IMR-90 (cell line): ENCODE data around the gene DPY19L1. TPM values are rescaled to one million over a fixed set of nuclear protein-coding genes. Genes with fewer than 3 reads are reported as not detected.

Source experiments
- ATAC-seq: fragments of 200-7000 bp; cut with Tn5 transposase; 2 replicates; pipeline ENCODE4 v1.9.1; 2020; ENCODE audit warnings: low read depth, mild to moderate bottlenecking, moderate library complexity
- BruUV-seq: library from RNA; stranded (reverse); fragments of 400-500 nt; replicated peaks from 2 replicates; lab custom pipeline; 2021; lab: Mats Ljungman, UMichigan
- CTCF ChIA-PET: fragments of 300-600 bp; formaldehyde crosslinking; extraction: SDS; loops from one replicate; lab custom pipeline; 2021; ENCODE audit warnings: antibody characterized with exemption; lab: Yijun Ruan, JAX
- POLR2A ChIA-PET: fragments of 300-600 bp; sonication (Branson Sonifier 250); formaldehyde crosslinking; loops from one replicate; lab custom pipeline; 2022; ENCODE audit warnings: antibody characterized with exemption; ENCODE audit not compliant: unreplicated experiment; lab: Charles Lee
- DNase-seq: peaks from one replicate; pipeline ENCODE4 v3.0.0; 2013
- H2AFZ ChIP-seq: replicated peaks from 2 replicates; pipeline ENCODE3; 2013; ENCODE audit warnings: low read length, mild to moderate bottlenecking; ENCODE audit not compliant: poor library complexity
- H2AK5ac ChIP-seq: 2 replicates; pipeline ENCODE4 v1.6.1; 2013; ENCODE audit warnings: low read depth, low read length, inconsistent platforms
- H2AK9ac ChIP-seq: replicated peaks from 2 replicates; pipeline ENCODE3; 2013; ENCODE audit warnings: mild to moderate bottlenecking, low read depth, low read length, moderate library complexity; ENCODE audit not compliant: poor library complexity
- H2BK120ac ChIP-seq: 2 replicates; pipeline ENCODE4 v1.6.1; 2013; ENCODE audit warnings: low read depth, low read length, inconsistent platforms
- H2BK15ac ChIP-seq: 3 replicates; pipeline ENCODE4 v1.6.1; 2013; ENCODE audit warnings: low read depth, low read length, inconsistent platforms
- H2BK20ac ChIP-seq: 2 replicates; pipeline ENCODE4 v1.6.1; 2013; ENCODE audit warnings: low read depth, mild to moderate bottlenecking, inconsistent platforms, low read length, moderate library complexity
- H2BK5ac ChIP-seq: 2 replicates; pipeline ENCODE4 v1.6.1; 2013; ENCODE audit warnings: mild to moderate bottlenecking, low read depth, low read length, inconsistent platforms; ENCODE audit not compliant: poor library complexity, severe bottlenecking
- H3K14ac ChIP-seq: replicated peaks from 2 replicates; pipeline ENCODE4 v1.6.1; 2013; ENCODE audit warnings: low read depth, low read length, inconsistent platforms
- H3K18ac ChIP-seq: 2 replicates; pipeline ENCODE4 v1.6.1; 2013; ENCODE audit warnings: low read depth, low read length, control low read depth
- H3K23ac ChIP-seq: 2 replicates; pipeline ENCODE4 v1.6.1; 2013; ENCODE audit warnings: low read depth, low read length, inconsistent platforms
- H3K27ac ChIP-seq: 2 replicates; pipeline ENCODE4 v1.5.1; 2013; ENCODE audit warnings: mild to moderate bottlenecking, control low read depth, low read length; ENCODE audit not compliant: insufficient read depth
- H3K27me3 ChIP-seq: 2 replicates; pipeline ENCODE4 v1.6.1; 2013; ENCODE audit warnings: low read length; ENCODE audit not compliant: control insufficient read depth, insufficient read depth
- H3K36me3 ChIP-seq: 2 replicates; pipeline ENCODE4 v1.6.1; 2013; ENCODE audit warnings: low read length, mixed read lengths; ENCODE audit not compliant: control insufficient read depth, insufficient read depth
- H3K4ac ChIP-seq: 2 replicates; pipeline ENCODE4 v1.6.1; 2013; ENCODE audit warnings: low read depth, low read length, inconsistent platforms
- H3K4me1 ChIP-seq: 2 replicates; pipeline ENCODE4 v1.6.1; 2013; ENCODE audit warnings: low read length, mixed read lengths; ENCODE audit not compliant: control insufficient read depth, insufficient read depth
- H3K4me2 ChIP-seq: 2 replicates; pipeline ENCODE4 v1.6.1; 2013; ENCODE audit warnings: low read depth, mild to moderate bottlenecking, control low read depth, low read length, moderate library complexity
- H3K4me3 ChIP-seq: 2 replicates; pipeline ENCODE4 v1.5.1; 2013; ENCODE audit warnings: low read depth, mild to moderate bottlenecking, control low read depth, low read length, moderate library complexity; ENCODE audit not compliant: insufficient read depth
- H3K56ac ChIP-seq: 2 replicates; pipeline ENCODE4 v1.6.1; 2013; ENCODE audit warnings: low read length, inconsistent platforms; ENCODE audit not compliant: insufficient read depth; ENCODE audit errors: extremely low read depth
- H3K79me1 ChIP-seq, 2 experiments: 2 replicates each; pipeline ENCODE4 v1.6.1; 2013; ENCODE audit warnings: low read length in 2 of 2, inconsistent platforms in 1 of 2, low read depth in 1 of 2
- H3K9ac ChIP-seq: 2 replicates; pipeline ENCODE4 v1.6.1; 2013; ENCODE audit warnings: low read depth, low read length, control low read depth
- H3K9me1 ChIP-seq: 2 replicates; pipeline ENCODE4 v1.6.1; 2013; ENCODE audit warnings: low read length, inconsistent platforms; ENCODE audit not compliant: insufficient read depth
- H3K9me3 ChIP-seq: 2 replicates; pipeline ENCODE4 v1.6.1; 2013; ENCODE audit warnings: low read length; ENCODE audit not compliant: control insufficient read depth, insufficient read depth
- H4K20me1 ChIP-seq: 2 replicates; pipeline ENCODE4 v1.6.1; 2013; ENCODE audit warnings: low read length, inconsistent platforms; ENCODE audit not compliant: insufficient read depth
- H4K5ac ChIP-seq: 2 replicates; pipeline ENCODE4 v1.6.1; 2013; ENCODE audit warnings: mild to moderate bottlenecking, low read depth, low read length, control low read depth
- H4K8ac ChIP-seq, 2 experiments: 2 replicates each; pipeline ENCODE4 v1.6.1; 2013; ENCODE audit warnings: low read depth in 2 of 2, low read length in 2 of 2, control low read depth in 1 of 2, inconsistent platforms in 1 of 2
- H4K91ac ChIP-seq: 2 replicates; pipeline ENCODE4 v1.6.1; 2013; ENCODE audit warnings: low read depth, low read length, inconsistent platforms; ENCODE audit not compliant: insufficient read depth
- BHLHE40 ChIP-seq: fragments of 150-350 bp; IDR thresholded peaks from 2 replicates; pipeline ENCODE4 v1.6.1; 2016; ENCODE audit warnings: mild to moderate bottlenecking, low read depth, low read length
- CEBPB ChIP-seq: IDR thresholded peaks from 2 replicates; pipeline ENCODE4 v1.6.1; 2012; ENCODE audit warnings: low read depth, low read length, improper control_type of control experiment
- CHD1 ChIP-seq: IDR thresholded peaks from 2 replicates; pipeline ENCODE4 v1.6.1; 2012; ENCODE audit warnings: low read depth, low read length, improper control_type of control experiment
- FOS ChIP-seq: fragments of 150-350 bp; IDR thresholded peaks from 2 replicates; pipeline ENCODE4 v1.6.1; 2016; ENCODE audit warnings: low read depth, low read length
- MAFK ChIP-seq: IDR thresholded peaks from 2 replicates; pipeline ENCODE4 v1.6.1; 2012; ENCODE audit warnings: low read depth, low read length, improper control_type of control experiment
- MAZ ChIP-seq: IDR thresholded peaks from 2 replicates; pipeline ENCODE4 v1.6.1; 2012; ENCODE audit warnings: low read depth, mild to moderate bottlenecking, low read length, improper control_type of control experiment, moderate library complexity, borderline replicate concordance
- MXI1 ChIP-seq: IDR thresholded peaks from 2 replicates; pipeline ENCODE4 v1.6.1; 2012; ENCODE audit warnings: low read depth, mild to moderate bottlenecking, low read length, moderate library complexity, borderline replicate concordance
- NFE2L2 ChIP-seq: fragments of 150-350 bp; IDR thresholded peaks from 2 replicates; pipeline ENCODE4 v1.6.1; 2016; ENCODE audit warnings: low read depth, mild to moderate bottlenecking, low read length
- POLR2A ChIP-seq: IDR thresholded peaks from 2 replicates; pipeline ENCODE4 v1.6.1; 2012; ENCODE audit warnings: mild to moderate bottlenecking, low read depth, low read length
- RAD21 ChIP-seq: IDR thresholded peaks from 2 replicates; pipeline ENCODE4 v1.6.1; 2012; ENCODE audit warnings: low read length, improper control_type of control experiment
- RCOR1 ChIP-seq: IDR thresholded peaks from 2 replicates; pipeline ENCODE4 v1.6.1; 2012; ENCODE audit warnings: mild to moderate bottlenecking, low read length, improper control_type of control experiment; ENCODE audit not compliant: insufficient replicate concordance
- RFX5 ChIP-seq: IDR thresholded peaks from 2 replicates; pipeline ENCODE4 v1.8.0; 2012; ENCODE audit warnings: low read depth, mild to moderate bottlenecking, low read length, moderate library complexity
- SMC3 ChIP-seq: fragments of 150-350 bp; IDR thresholded peaks from 2 replicates; pipeline ENCODE4 v1.6.1; 2016; ENCODE audit warnings: low read depth, mild to moderate bottlenecking, antibody characterized with exemption, low read length, moderate library complexity
- WGBS, 2 experiments: methylation state at CpG; one replicate each; pipeline versions ENCODE4 v1.1.5 to v1.1.7; 2013; ENCODE audit warnings: missing lambda C conversion rate in 2 of 2; ENCODE audit not compliant: insufficient read length in 1 of 2; ENCODE audit errors: extremely low coverage in 2 of 2; 5-methylcytosine and 5-hydroxymethylcytosine counted together
- dilution Hi-C: fragments of 300-500 bp; cut with HindIII; formaldehyde crosslinking; loops from one replicate; pipeline ENCODE4 v1.14.3; 2018; ENCODE audit warnings: low sequenced_read_pairs; ENCODE audit not compliant: unreplicated experiment
- in situ Hi-C: fragments of 300-500 bp; cut with MboI; formaldehyde crosslinking; loops from 3 replicates; pipeline ENCODE4 v1.14.3; 2019; ENCODE audit warnings: low sequenced_read_pairs, inconsistent platforms, mixed read lengths
- intact Hi-C: fragments of 100-400 bp; cut with micrococcal nuclease; formaldehyde crosslinking; loops from 2 replicates; pipeline ENCODE4 v1.10.0; 2022
- polyA plus RNA-seq, 3 experiments: library from polyadenylated mRNA; depleted of rRNA; stranded (reverse); fragments of >200 nt; gene quantifications; 2 replicates each; pipeline ENCODE4 v1.2.3, GENCODE V29; 2012; ENCODE audit warnings: low replicate concordance in 1 of 3
- total RNA-seq: library from RNA; depleted of rRNA; stranded (reverse); fragments of >200 nt; gene quantifications from 2 replicates; pipeline ENCODE4 v1.2.3, GENCODE V29; 2012
- TF ChIP-seq, protein P1 (sequence below): fragments of 150-350 bp; IDR thresholded peaks from 2 replicates; pipeline ENCODE4 v1.6.1; 2017; ENCODE audit warnings: mild to moderate bottlenecking, antibody characterized with exemption, low read length, low read depth
- TF ChIP-seq, protein P2 (sequence below): fragments of 150-350 bp; IDR thresholded peaks from 2 replicates; pipeline ENCODE4 v1.6.1; 2016; ENCODE audit warnings: low read depth, mild to moderate bottlenecking, low read length, moderate library complexity, borderline replicate concordance
- TF ChIP-seq, protein P3 (sequence below): conservative IDR thresholded peaks from 2 replicates; pipeline ENCODE4 v1.5.1; 2012; ENCODE audit warnings: mild to moderate bottlenecking, low read depth, low read length, improper control_type of control experiment

The DPY19L1 gene
- total and polyA plus RNA-seq, 2 of the 4 experiments (the other 2 are of a cell fraction) = 12.1 to 12.2 TPM

DNA sequence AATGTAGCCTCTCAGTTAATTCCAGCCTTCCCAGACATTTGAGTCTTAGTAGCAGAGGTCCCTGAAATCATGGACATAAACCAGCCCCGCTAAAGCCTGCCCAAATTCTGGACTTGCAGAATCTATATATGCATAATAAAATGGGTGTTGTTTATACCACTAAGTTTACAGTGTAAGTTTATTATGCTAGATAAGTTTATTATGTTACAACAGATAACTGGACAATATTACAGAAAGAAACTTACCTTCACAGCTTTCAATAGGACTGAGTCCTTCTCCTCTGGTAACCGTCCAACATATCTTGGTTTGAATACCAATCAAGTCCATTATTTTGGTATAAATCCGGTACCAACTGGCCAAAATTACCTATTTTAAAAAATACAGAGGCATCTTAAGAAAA lies 26.2 kb downstream of the DPY19L1 start:
- no peaks in the 10 kb centered on the region for H3K27me3 ChIP-seq
- no peak overlapping the region for H3K27ac ChIP-seq
- no peak overlapping the region for H2AK5ac ChIP-seq
- H4K91ac ChIP-seq = no peak overlapping the region
- no peak overlapping the region for H3K18ac ChIP-seq
- no peaks in the 10 kb centered on the region for H3K79me1 ChIP-seq
- no peak overlapping the region for H2BK20ac ChIP-seq
- no peak overlapping the region for H4K5ac ChIP-seq
- no peaks in the 10 kb centered on the region for H4K20me1 ChIP-seq
- no peak for DNase-seq
- no peak overlapping the region for H3K23ac ChIP-seq
- no CpG with 5 or more reads among the region's 3 CpGs for WGBS, 2 experiments
- no peak overlapping the region for H3K4me2 ChIP-seq
- H3K4ac ChIP-seq = no peak overlapping the region
- no peak overlapping the region for H3K9ac ChIP-seq
- no peak overlapping the region for H2AFZ ChIP-seq
- no peak overlapping the region for H4K8ac ChIP-seq
- dilution Hi-C loops (no loop called here), in situ Hi-C loops (no loop called here), intact Hi-C loops (no loop called here)
- H3K14ac ChIP-seq = no peak overlapping the region
- H3K36me3 ChIP-seq = peaks cover 6% of the 10 kb centered on the region
- H3K9me3 ChIP-seq = no peaks in the 10 kb centered on the region
- no peak overlapping the region for H2BK5ac ChIP-seq
- ChIA-PET POLR2A (no interaction called here), CTCF (no interaction called here)
- no peak for ATAC-seq
- no peak overlapping the region for H3K4me3 ChIP-seq
- no peak for TF ChIP-seq RAD21
- no peak for TF ChIP-seq MAFK
- TF ChIP-seq MAZ = no peak
- TF ChIP-seq SMC3 = no peak
- TF ChIP-seq POLR2A = no peak
- TF ChIP-seq, protein P1, sequence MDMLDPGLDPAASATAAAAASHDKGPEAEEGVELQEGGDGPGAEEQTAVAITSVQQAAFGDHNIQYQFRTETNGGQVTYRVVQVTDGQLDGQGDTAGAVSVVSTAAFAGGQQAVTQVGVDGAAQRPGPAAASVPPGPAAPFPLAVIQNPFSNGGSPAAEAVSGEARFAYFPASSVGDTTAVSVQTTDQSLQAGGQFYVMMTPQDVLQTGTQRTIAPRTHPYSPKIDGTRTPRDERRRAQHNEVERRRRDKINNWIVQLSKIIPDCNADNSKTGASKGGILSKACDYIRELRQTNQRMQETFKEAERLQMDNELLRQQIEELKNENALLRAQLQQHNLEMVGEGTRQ = no peak
- TF ChIP-seq, protein P2, sequence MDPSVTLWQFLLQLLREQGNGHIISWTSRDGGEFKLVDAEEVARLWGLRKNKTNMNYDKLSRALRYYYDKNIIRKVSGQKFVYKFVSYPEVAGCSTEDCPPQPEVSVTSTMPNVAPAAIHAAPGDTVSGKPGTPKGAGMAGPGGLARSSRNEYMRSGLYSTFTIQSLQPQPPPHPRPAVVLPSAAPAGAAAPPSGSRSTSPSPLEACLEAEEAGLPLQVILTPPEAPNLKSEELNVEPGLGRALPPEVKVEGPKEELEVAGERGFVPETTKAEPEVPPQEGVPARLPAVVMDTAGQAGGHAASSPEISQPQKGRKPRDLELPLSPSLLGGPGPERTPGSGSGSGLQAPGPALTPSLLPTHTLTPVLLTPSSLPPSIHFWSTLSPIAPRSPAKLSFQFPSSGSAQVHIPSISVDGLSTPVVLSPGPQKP = no peak
- TF ChIP-seq CHD1 = no peak
- no peak for TF ChIP-seq RFX5
- TF ChIP-seq MXI1 = no peak
- TF ChIP-seq NFE2L2 = no peak
- no peak for TF ChIP-seq BHLHE40
- TF ChIP-seq RCOR1 = no peak
- TF ChIP-seq FOS = no peak
- TF ChIP-seq, protein P3, sequence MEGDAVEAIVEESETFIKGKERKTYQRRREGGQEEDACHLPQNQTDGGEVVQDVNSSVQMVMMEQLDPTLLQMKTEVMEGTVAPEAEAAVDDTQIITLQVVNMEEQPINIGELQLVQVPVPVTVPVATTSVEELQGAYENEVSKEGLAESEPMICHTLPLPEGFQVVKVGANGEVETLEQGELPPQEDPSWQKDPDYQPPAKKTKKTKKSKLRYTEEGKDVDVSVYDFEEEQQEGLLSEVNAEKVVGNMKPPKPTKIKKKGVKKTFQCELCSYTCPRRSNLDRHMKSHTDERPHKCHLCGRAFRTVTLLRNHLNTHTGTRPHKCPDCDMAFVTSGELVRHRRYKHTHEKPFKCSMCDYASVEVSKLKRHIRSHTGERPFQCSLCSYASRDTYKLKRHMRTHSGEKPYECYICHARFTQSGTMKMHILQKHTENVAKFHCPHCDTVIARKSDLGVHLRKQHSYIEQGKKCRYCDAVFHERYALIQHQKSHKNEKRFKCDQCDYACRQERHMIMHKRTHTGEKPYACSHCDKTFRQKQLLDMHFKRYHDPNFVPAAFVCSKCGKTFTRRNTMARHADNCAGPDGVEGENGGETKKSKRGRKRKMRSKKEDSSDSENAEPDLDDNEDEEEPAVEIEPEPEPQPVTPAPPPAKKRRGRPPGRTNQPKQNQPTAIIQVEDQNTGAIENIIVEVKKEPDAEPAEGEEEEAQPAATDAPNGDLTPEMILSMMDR = no peak
- TF ChIP-seq CEBPB = no peak
- peaks cover 3% of the 10 kb centered on the region; the same call in 1 of the 2 replicates for H3K9me1 ChIP-seq
- no peaks in the 10 kb centered on the region for H3K4me1 ChIP-seq
- H2BK120ac ChIP-seq = no peak overlapping the region
- H2BK15ac ChIP-seq = no peak overlapping the region
- no TSS peak for BruUV-seq
- H2AK9ac ChIP-seq = no peak overlapping the region
- no peak overlapping the region for H3K56ac ChIP-seq
